Retinal pigment epithelial cell (primary cell): ENCODE results near the gene LYL1.

Experiments used
- DNase-seq: peaks from one replicate; pipeline ENCODE4 v3.0.0-alpha.2; 2010; ENCODE audit warnings: low read depth
- H3K4me3 ChIP-seq: 2 replicates; pipeline ENCODE4 v1.5.1; 2011; ENCODE audit warnings: mild to moderate bottlenecking, low read length, control low read depth, moderate library complexity
- TF ChIP-seq, protein P1 (sequence below): conservative IDR thresholded peaks from 2 replicates; pipeline ENCODE4 v1.5.1; 2011; ENCODE audit warnings: low read depth, low read length, control low read depth, inconsistent platforms

The LYL1 gene

DNA sequence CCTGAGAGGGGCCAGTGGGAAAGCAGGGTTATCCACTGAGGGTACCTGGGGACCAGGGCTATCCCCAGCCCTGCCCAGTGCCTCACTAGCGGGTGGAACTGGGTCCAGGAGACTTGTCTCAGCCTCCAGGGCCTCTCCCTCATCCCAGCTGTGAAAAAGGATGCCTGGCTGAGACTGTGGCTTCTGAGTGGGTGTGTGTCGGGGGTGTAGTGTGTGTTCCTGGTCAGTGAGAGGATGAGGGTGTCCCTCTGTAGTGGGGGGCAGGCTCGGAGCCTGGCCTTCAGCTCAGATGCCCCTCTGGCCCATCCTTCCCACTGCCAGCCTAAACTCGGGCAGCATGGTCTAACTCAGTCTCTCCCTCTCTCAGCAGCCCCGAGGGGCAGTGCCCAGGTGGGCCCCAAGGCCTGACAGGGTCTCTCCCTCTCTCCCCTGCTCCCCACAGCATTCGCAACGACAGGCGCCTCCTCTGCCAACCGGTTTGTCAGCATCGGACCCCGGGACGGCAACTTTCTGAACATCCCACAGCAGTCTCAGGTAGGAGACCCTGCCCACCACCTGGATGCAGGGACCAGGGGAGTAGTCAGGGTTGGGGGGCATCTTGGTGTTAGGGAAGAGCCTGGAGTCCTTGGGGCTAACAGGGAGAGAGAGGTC is 12.7 kb downstream of the LYL1 start:
- DNase-seq = no peak
- TF ChIP-seq, protein P1, sequence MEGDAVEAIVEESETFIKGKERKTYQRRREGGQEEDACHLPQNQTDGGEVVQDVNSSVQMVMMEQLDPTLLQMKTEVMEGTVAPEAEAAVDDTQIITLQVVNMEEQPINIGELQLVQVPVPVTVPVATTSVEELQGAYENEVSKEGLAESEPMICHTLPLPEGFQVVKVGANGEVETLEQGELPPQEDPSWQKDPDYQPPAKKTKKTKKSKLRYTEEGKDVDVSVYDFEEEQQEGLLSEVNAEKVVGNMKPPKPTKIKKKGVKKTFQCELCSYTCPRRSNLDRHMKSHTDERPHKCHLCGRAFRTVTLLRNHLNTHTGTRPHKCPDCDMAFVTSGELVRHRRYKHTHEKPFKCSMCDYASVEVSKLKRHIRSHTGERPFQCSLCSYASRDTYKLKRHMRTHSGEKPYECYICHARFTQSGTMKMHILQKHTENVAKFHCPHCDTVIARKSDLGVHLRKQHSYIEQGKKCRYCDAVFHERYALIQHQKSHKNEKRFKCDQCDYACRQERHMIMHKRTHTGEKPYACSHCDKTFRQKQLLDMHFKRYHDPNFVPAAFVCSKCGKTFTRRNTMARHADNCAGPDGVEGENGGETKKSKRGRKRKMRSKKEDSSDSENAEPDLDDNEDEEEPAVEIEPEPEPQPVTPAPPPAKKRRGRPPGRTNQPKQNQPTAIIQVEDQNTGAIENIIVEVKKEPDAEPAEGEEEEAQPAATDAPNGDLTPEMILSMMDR = no peak
- no peak overlapping the region for H3K4me3 ChIP-seq

DNA sequence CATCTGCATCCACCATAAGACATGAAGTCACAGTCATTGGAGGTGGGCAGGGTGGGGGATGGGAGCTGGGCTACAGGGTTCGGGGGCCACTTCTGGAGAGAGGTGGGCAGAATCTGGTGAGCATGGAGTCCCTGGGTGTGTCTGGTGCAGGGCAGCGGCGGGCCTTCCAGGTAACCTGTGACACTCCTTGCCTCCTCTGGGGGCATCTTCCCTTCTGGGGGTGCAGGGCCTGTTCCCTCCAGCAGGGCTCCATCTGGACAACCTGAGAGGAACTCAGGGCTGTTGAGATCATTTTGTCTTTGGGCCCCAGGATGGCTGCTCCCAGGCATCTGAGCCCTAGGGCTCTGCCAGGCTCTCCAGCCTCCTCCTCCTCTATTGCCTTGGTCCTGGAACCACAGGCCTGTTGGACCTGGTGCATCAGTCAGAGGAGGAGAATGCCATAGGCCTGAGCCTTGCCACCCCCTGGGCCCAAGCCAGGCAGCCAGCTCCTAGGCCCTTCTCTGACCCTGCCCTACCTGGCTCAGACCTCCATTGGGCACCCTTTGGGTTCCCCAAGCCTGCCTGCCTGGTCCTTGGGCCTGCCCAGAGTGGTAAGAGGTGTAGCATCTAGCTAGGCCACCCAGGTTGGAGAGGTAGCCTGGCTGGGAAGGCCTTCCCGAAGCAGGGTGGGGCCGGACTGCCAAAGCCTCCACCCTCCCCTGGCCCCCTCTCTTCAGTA is 13.4 kb downstream of the LYL1 start:
- TF ChIP-seq, protein P1 = peak; percentile 37
- DNase-seq = no peak
- H3K4me3 ChIP-seq = no peak overlapping the region

DNA sequence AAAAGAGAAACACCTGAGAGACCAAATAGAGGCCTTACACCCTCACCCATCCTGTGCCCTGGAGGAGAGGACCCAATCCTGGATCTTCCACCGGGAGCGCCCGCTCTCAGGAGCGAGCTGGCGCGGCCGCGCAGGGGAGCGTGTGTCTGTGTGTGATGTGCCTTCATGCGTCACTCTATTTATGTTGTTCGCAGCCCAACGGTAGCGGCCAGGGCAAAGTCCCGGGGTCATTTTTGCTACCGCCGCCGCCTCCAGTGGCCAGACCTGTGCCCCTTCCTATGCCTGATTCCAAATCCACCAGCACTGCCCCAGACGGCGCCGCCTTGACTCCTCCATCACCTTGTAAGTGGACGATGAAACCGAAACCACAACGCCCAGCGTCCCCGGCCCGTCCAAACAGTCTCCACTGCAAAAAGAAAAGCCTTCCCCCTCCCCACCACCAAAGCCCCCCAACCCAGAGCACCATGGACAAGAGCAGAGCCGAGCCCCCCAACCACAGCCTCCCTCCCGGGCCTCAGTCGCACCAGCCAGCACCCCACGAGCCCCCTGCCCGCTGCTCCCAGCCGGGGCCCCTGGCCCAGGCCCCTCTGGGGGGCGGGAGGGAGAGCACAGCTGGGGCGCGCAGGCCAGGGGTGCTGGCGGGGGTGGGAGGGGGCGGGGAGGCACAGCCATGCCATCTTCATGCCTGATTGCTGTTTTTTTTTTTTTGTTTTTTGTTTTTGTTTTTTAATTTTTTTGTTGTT is 14.7 kb downstream of the LYL1 start:
- TF ChIP-seq, protein P1 = no peak

DNA sequence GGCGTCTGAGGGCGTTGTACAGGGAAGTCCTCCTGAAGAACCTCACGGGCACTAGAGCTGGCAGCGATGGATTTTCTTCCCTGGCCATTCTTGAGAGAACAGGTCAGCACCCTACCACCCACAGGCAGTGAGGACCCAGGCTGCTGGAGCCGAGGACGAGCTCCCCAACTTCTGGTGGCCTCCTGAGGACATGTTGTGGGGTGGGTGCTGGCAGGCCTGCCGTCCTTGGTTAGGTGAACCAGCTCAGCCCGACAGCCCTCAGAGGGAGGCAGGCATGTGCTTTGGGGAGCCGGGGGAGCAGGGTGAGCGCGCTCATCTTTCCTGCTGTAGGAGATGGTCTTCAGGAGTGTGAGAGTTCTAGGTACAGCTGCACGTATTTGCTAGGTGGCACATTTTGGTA is 15.4 kb downstream of the LYL1 start:
- H3K4me3 ChIP-seq = no peak overlapping the region
- TF ChIP-seq, protein P1 = no peak
- no peak for DNase-seq

More for the DNA sequence above, 14.7 kb downstream of the LYL1 start:
- H3K4me3 ChIP-seq = no peak overlapping the region
- no peak for DNase-seq

DNA sequence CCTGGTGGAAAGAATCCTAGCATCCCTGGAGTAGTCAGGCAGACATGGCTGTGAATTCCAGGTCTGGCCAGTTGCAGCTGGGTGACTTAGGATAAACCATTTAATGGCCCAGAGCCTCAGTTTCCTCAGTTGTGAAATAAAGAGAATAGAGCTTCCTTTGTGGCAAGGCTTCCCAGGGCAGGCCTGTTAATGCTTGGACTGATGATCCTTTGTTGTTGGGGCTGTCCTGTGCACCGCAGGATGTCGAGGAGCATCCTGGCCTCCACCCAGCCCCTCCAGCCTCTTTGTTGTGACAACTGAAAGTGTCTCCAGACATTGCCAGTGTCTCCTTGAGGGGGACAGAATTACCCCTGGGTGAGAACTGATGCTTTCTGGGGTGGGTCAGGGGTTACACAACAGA is 16.3 kb downstream of the LYL1 start:
- TF ChIP-seq, protein P1 = no peak
- DNase-seq = no peak
- H3K4me3 ChIP-seq = no peak overlapping the region

DNA sequence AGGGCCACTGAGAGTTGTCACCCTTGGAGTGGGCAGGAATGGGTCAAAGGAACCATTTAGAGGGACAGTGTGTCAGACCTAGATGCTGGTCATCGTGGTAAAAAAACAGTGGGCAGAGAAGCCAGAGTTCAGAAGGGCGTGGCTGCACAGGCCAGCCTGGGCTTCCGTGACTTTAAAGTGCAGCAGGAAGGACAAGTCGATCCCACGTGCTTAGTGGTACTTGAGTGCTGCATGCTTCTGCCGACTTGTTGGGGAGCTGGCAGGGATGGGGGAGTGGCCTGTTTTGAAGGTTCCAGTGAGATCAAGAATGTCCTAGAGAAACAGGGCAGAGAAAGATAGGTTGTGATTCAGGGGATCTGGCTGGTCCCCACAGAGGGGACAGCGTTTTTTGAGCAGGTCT is 17.0 kb downstream of the LYL1 start:
- TF ChIP-seq, protein P1 = no peak
- no peak for DNase-seq
- H3K4me3 ChIP-seq = no peak overlapping the region
